Right lobe of liver (tissue), 6 donors: ENCODE data around the gene CDYL2. TPM values are rescaled to one million over a fixed set of nuclear protein-coding genes. Genes with fewer than 3 reads are reported as not detected.

Experiments
- ATAC-seq, 4 donors: fragments of 200-7000 bp; cut with Tn5 transposase; one replicate each; pipeline ENCODE4 v1.9.1; 2020; ENCODE audit warnings: mild to moderate bottlenecking in 4 of 4, moderate library complexity in 4 of 4
- DNase-seq, 3 donors: peaks; one replicate each; pipeline ENCODE4 v3.0.0-alpha.2; 2020
- H3K27ac ChIP-seq, 3 donors: fragments of 200-600 bp; one replicate each; pipeline ENCODE4 v1.8.0; 2022
- H3K27me3 ChIP-seq, 2 donors: fragments of 200-600 bp; one replicate each; pipeline ENCODE4 v1.8.0; 2022
- H3K36me3 ChIP-seq, 4 donors: fragments of 200-600 bp; sonication (generic) in 1 of 4; one replicate each; pipeline versions ENCODE4 v1.5.1 to v1.8.0; 2017 to 2022; ENCODE audit warnings: control low read depth in 1 of 4
- H3K4me1 ChIP-seq, 4 donors: fragments of 200-600 bp; sonication (generic) in 1 of 4; one replicate each; pipeline versions ENCODE4 v1.5.1 to v1.8.0; 2017 to 2022; ENCODE audit warnings: control low read depth in 1 of 4
- H3K4me3 ChIP-seq, 3 donors: fragments of 200-600 bp; one replicate each; pipeline ENCODE4 v1.8.0; 2022
- H3K9me3 ChIP-seq, 4 donors: fragments of 200-600 bp; sonication (generic) in 1 of 4; one replicate each; pipeline versions ENCODE4 v1.5.1 to v1.8.0; 2017 to 2022; ENCODE audit warnings: control low read depth in 1 of 4
- POLR2A ChIP-seq: fragments of 450-650 bp; IDR thresholded peaks from one replicate; pipeline ENCODE4 v1.6.1; 2017; ENCODE audit warnings: antibody characterized with exemption, mild to moderate bottlenecking
- WGBS: methylation state at CpG from one replicate; pipeline ENCODE4 v1.1.6; 2018; ENCODE audit warnings: low coverage, low lambda C conversion rate; ENCODE audit not compliant: insufficient coverage; ENCODE audit errors: missing lambda C conversion rate; 5-methylcytosine and 5-hydroxymethylcytosine counted together
- intact Hi-C, 2 donors: fragments of 100-400 bp; cut with DNase I; formaldehyde crosslinking; loops; one replicate each; pipeline versions ENCODE4 v1.11.2 to v1.14.1; 2022
- total RNA-seq, 6 experiments: library from RNA; depleted of rRNA in 2 of 6; stranded (reverse); fragments of >200 nt in 2 of 6; fragmentation: NEBNext Ultra II Directional in 3 of 6; extraction: Animal tissue kit (Norgen Biotek cat#: 25700) in 3 of 6; gene quantifications; one replicate each; pipeline versions ENCODE4 v1.1.0 to v1.2.4, GENCODE V29; 2016 to 2023
- TF ChIP-seq, protein P1 (sequence below), 4 donors: fragments of 200-600 bp in 3 of 4; fragments of 450-650 bp in 1 of 4; IDR thresholded peaks; one replicate each; pipeline versions ENCODE4 v1.5.1 to v1.8.0; 2016 to 2022; ENCODE audit warnings: antibody characterized with exemption in 4 of 4, mild to moderate bottlenecking in 2 of 4
- donor health status: DM: no; HTN: yes; CAD: no.
- donor health status: DM: no; HTN: no; CAD: no.
- donor health status: DM: no; HTN: no; CAD: no.
- donor health status: DM: no; HTN: yes; CAD: no.
- donor health status: DM: no; HTN: yes; CAD: no.

Gene CDYL2
- total RNA-seq, 6 experiments from 2014 or later = 2.2 to 12.7 (median 6.3) TPM

DNA sequence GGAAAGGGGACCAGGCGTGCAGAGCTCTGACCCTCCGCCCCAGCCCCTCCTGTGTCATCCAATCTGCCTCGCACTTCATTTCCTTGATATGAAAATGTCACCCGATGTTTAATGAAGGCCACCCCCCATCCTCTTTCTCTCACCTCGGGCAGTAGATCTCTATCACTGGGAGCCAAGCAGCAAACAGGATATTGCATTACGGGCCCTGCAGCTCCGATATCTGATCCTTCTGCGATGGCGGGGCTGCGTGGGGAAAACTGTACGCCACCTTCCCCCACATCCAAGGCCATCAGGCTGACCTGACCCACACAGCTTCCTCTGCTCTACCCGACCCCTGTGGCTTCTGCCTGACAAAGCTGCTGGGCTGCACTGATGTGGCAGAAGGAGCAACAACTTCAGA lies 188.7 kb downstream of the CDYL2 start:
- intact Hi-C loops = no loop called here
- Histone ChIP-seq H3K4me1 (no peaks in the 10 kb centered on the region), H3K4me3 (no peak overlapping the region), H3K27ac (no peak overlapping the region), H3K27me3 (no peaks in the 10 kb centered on the region), H3K9me3 (no peaks in the 10 kb centered on the region), H3K36me3 (no peaks in the 10 kb centered on the region)
- DNase-seq = no peak
- whole genome bisulfite sequencing = 68% methylated on average over 7 of the region's 12 CpGs
- TF ChIP-seq, protein P1, sequence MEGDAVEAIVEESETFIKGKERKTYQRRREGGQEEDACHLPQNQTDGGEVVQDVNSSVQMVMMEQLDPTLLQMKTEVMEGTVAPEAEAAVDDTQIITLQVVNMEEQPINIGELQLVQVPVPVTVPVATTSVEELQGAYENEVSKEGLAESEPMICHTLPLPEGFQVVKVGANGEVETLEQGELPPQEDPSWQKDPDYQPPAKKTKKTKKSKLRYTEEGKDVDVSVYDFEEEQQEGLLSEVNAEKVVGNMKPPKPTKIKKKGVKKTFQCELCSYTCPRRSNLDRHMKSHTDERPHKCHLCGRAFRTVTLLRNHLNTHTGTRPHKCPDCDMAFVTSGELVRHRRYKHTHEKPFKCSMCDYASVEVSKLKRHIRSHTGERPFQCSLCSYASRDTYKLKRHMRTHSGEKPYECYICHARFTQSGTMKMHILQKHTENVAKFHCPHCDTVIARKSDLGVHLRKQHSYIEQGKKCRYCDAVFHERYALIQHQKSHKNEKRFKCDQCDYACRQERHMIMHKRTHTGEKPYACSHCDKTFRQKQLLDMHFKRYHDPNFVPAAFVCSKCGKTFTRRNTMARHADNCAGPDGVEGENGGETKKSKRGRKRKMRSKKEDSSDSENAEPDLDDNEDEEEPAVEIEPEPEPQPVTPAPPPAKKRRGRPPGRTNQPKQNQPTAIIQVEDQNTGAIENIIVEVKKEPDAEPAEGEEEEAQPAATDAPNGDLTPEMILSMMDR (IDR thresholded peaks at IDR 0.05) = no peak
- no peak for TF ChIP-seq POLR2A
- no peak for ATAC-seq

DNA sequence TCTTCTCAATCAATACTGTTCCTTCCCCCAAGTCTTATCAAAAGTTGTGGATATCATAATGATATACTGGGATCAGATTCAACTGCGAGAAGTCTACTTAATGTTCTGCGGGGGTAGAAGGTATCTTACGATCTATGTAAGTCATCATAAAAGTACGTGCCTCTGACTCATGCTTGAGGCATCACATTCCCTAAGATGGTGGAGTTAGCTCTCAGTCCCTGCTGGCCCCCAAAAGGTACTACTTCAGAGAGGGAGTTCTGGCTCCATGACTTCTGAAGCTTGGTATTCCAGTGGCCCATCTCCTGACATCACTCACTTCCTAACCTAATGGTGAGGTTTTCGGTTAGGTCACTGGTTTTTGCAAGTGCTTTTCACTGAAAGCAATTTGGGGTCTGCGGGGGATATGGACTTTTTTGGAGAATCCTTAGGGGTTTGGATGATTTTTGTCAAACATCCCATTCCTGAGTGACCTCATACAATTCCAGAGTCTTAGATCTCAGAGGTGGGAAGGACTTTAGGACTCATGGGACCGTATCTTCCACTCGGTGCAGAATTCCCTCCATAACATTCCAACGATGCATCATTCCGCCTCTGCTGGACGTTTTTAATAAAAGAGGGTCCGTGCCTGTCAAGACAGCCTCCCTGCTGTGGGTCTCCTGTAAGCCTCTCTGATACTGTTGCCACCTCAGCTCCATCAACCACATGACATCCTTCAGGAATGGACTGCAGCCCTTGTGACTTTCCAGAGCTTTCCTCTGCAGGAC lies 189.3 kb downstream of the CDYL2 start:
- H3K27ac ChIP-seq = no peak overlapping the region
- DNase-seq (no peak), ATAC-seq (no peak)
- no peaks in the 10 kb centered on the region for H3K36me3 ChIP-seq
- no peak overlapping the region for H3K4me3 ChIP-seq
- H3K9me3 ChIP-seq = no peaks in the 10 kb centered on the region
- TF ChIP-seq, protein P1 (IDR thresholded peaks at IDR 0.05) = no peak
- no peak for TF ChIP-seq POLR2A
- no peaks in the 10 kb centered on the region for H3K27me3 ChIP-seq
- no peaks in the 10 kb centered on the region for H3K4me1 ChIP-seq
- 98% methylated on average over 12 of the region's 12 CpGs for WGBS
- intact Hi-C loops = no loop called here

DNA sequence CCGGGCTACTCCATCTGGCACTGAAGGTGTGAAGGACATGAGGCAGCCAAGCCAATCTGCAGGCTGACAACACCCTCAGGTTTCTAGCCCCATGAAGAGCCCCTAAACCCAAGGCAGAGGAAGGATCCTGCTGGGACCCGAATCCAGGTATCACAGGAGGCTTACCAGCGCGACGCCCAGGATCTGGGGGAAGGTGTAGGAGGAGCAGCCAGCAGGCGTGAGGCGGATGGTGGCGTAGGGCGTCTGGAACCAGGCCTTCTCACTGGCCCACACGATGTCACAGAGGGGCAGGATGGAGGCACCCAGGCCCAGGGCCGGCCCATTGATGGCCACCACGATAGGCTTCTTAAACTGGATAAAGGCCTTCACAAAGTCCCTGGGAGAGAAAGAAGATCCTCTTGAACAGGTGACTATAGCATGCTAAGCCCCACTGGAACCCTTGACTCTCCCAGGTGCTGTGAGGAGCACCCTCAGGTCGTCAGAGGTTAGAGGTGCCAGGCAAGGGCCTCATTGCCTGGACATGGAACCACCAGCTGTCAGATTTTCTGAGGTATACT lies 191.9 kb downstream of the CDYL2 start:
- no peak overlapping the region for H3K4me3 ChIP-seq
- no peak for ATAC-seq
- H3K36me3 ChIP-seq = no peaks in the 10 kb centered on the region
- H3K4me1 ChIP-seq = no peaks in the 10 kb centered on the region
- H3K27ac ChIP-seq = no peak overlapping the region
- DNase-seq = no peak
- TF ChIP-seq, protein P1 (IDR thresholded peaks at IDR 0.05) = no peak
- no peak for TF ChIP-seq POLR2A
- WGBS = no CpG with 5 or more reads among the region's 13 CpGs
- H3K27me3 ChIP-seq = no peaks in the 10 kb centered on the region
- H3K9me3 ChIP-seq = no peaks in the 10 kb centered on the region
- intact Hi-C loops = no loop called here

DNA sequence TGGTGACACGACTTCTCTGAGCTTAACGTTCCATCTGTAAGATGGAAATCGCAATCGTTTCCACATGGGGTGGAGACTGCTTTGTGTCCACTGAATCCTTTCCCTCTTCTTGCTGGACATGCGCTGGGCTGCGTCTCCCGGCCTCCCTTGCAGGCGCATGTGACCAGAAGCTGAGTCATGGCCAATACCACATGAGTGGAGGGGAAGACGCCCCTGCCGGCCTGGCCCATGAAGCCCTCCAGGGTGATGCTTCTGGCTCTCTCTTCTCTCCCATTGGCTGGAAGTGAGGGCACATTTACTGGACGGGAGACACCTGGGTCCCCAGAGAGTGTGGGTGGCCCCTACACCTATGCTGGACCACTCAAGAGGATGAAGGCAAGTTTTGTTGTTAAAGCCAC lies 192.5 kb downstream of the CDYL2 start:
- intact Hi-C loops = no loop called here
- no peaks in the 10 kb centered on the region for H3K27me3 ChIP-seq
- no peak for DNase-seq
- H3K4me1 ChIP-seq = no peaks in the 10 kb centered on the region
- TF ChIP-seq POLR2A = no peak
- TF ChIP-seq, protein P1 (IDR thresholded peaks at IDR 0.05) = no peak
- no peaks in the 10 kb centered on the region for H3K36me3 ChIP-seq
- ATAC-seq = no peak
- H3K4me3 ChIP-seq = no peak overlapping the region
- WGBS = 93% methylated on average over 8 of the region's 11 CpGs
- H3K27ac ChIP-seq = no peak overlapping the region
- no peaks in the 10 kb centered on the region for H3K9me3 ChIP-seq
